HL-60/S4 treated with phorbol 12-myristate 13-acetate at 8.2 ng/mL for 4 days and 3 days (cell line): Measurements from ENCODE around the gene PKP1.

Source experiments
- in situ Hi-C: fragments of 300-500 bp; cut with MboI; formaldehyde crosslinking; loops from 2 replicates; pipeline ENCODE4 v1.15.0; 2022; ENCODE audit warnings: low sequenced_read_pairs

PKP1 gene

GRCh38 chr1:201364808-201365105 is 81.5 kb downstream of the PKP1 start:
- in situ Hi-C loops, result no loop called here

- in situ Hi-C loops, result no loop called here
Observed at GRCh38 chr1:201365251-201365650, 81.9 kb downstream of the PKP1 start.

- in situ Hi-C loops, result no loop called here
Observed at GRCh38 chr1:201366696-201367095, 83.4 kb downstream of the PKP1 start.

GRCh38 chr1:201369209-201369608 is 85.9 kb downstream of the PKP1 start:
- in situ Hi-C loops, result no loop called here

GRCh38 chr1:201370500-201370899 is 87.2 kb downstream of the PKP1 start:
- in situ Hi-C loops, result no loop called here

- in situ Hi-C loops, result no loop called here
Observed at GRCh38 chr1:201371276-201371675, 88.0 kb downstream of the PKP1 start.

- in situ Hi-C loops, result no loop called here
Observed at GRCh38 chr1:201371792-201372191, 88.5 kb downstream of the PKP1 start.

- in situ Hi-C loops, result no loop called here
Observed at GRCh38 chr1:201374364-201374763, 91.1 kb downstream of the PKP1 start.

GRCh38 chr1:201375169-201375568 is 91.9 kb downstream of the PKP1 start:
- in situ Hi-C loops, result no loop called here

GRCh38 chr1:201376107-201376463 is 92.8 kb downstream of the PKP1 start:
- in situ Hi-C loops, result no loop called here

- in situ Hi-C loops, result no loop called here
Observed at GRCh38 chr1:201376464-201377374, 93.4 kb downstream of the PKP1 start.

- in situ Hi-C loops, result no loop called here
Observed at GRCh38 chr1:201377611-201378092, 94.3 kb downstream of the PKP1 start, which contains the start of gene TNNT2. Gene TNNT2 (minus strand): TSS chr1:201377680. CDS start chr1:201373254, 4,426 bp downstream.

- in situ Hi-C loops, result no loop called here
Observed at GRCh38 chr1:201378804-201379203, 95.5 kb downstream of the PKP1 start.

- in situ Hi-C loops, result no loop called here
Observed at GRCh38 chr1:201379733-201380242, 96.5 kb downstream of the PKP1 start.

- in situ Hi-C loops, result no loop called here
Observed at GRCh38 chr1:201381130-201381529, 97.8 kb downstream of the PKP1 start.
